Activated naive CD8-positive, alpha-beta T cell treated with anti-CD3 and anti-CD28 coated beads, Interleukin-2, amount 10 ng/mL, durations not matched to agents 7 days and 5 days (primary cell): ENCODE results near the gene POLR3K. TPM values are rescaled to one million over a fixed set of nuclear protein-coding genes. Genes with fewer than 3 reads are reported as not detected.

ENCODE experiments used
- ATAC-seq: fragments of 150-1000 bp; cut with Tn5 transposase; one replicate; pipeline ENCODE4 v1.10.0; 2021; ENCODE audit warnings: low read depth, moderate library complexity
- POLR2A ChIA-PET: fragments of 350-600 bp; sonication (Branson Sonifier 250); formaldehyde crosslinking; loops from one replicate; lab custom pipeline; 2021; ENCODE audit warnings: antibody characterized with exemption; lab: Charles Lee
- DNase-seq: peaks from one replicate; pipeline ENCODE4 v3.0.0; 2021
- H3K27ac Mint-ChIP-seq: one replicate; pipeline ENCODE4 v1.8.0; 2022; ENCODE audit warnings: mild to moderate bottlenecking, mixed read lengths
- H3K27me3 Mint-ChIP-seq: one replicate; pipeline ENCODE4 v1.8.0; 2022; ENCODE audit warnings: mild to moderate bottlenecking, moderate library complexity, mixed read lengths
- H3K36me3 Mint-ChIP-seq: one replicate; pipeline ENCODE4 v1.8.0; 2021; ENCODE audit warnings: mild to moderate bottlenecking, mixed read lengths
- H3K4me1 Mint-ChIP-seq: one replicate; pipeline ENCODE4 v1.8.0; 2021; ENCODE audit warnings: mixed read lengths
- H3K4me3 Mint-ChIP-seq: one replicate; pipeline ENCODE4 v1.8.0; 2022; ENCODE audit warnings: mild to moderate bottlenecking, moderate library complexity, mixed read lengths
- H3K9me3 Mint-ChIP-seq: one replicate; pipeline ENCODE4 v1.8.0; 2021; ENCODE audit warnings: mixed read lengths
- total RNA-seq, 2 experiments: library from RNA; stranded (reverse); gene quantifications; one replicate each; pipeline ENCODE4 v1.2.3, GENCODE V29; 2021

Gene POLR3K
- total RNA-seq, 2 experiments from 2014 or later = 29.2 to 30.1 TPM

DNA sequence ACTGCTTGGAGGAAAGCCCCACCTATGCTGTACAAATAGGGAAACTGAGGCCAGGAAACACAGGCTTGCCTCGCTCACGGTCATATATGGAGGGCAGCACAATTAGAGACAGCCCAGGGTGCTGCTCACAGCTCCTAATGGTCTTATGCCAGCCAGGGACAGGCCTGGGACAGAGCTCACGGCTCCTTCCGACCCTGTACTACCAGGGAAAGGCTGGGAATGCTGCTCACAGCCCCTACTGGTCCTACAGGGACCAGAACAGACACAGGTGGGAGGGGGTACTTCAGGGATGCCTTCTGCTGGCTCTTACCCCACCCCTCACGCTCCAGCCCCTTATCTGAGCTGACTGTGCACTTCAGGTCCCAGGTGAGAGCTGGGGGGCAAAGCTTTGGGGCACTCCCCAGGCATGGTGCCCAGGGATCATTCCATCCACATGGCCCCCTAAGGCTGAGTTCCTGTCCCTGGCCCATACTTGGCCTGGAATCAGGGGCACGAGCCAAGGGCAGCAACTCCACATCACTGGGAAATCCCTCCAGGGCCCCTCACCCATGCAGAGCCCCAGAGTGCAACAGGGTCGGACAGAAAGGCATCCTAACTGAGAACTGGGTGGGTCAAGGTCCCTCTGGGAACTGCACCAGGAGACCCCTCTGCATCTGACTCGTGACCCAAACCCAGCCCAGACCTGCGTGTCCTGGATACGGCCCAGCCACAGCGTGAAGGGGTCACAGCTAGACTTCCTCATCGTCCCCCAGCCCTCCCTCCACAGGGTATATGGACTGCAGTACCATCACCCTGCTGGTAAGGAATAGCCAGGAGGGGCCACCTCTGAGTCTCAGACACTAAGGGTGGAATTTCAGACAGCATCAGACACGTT, 13.1 kb upstream of the POLR3K start:
- Mint-ChIP-seq H3K4me1 (no peaks in the 10 kb centered on the region), H3K36me3 (no peaks in the 10 kb centered on the region), H3K27ac (no peak overlapping the region), H3K4me3 (no peak overlapping the region), H3K9me3 (no peaks in the 10 kb centered on the region), H3K27me3 (peaks cover 17% of the 10 kb centered on the region)
- POLR2A ChIA-PET = interaction anchor here (1.1 to 4.0 kb wide), 4 partner anchors 11 to 29 kb away, joined by 5 to 52 read pairs (median 6); partner anchors contain the start of genes POLR3K and SNRNP25
- ATAC-seq (no peak), DNase-seq (peak; percentile 31)

DNA sequence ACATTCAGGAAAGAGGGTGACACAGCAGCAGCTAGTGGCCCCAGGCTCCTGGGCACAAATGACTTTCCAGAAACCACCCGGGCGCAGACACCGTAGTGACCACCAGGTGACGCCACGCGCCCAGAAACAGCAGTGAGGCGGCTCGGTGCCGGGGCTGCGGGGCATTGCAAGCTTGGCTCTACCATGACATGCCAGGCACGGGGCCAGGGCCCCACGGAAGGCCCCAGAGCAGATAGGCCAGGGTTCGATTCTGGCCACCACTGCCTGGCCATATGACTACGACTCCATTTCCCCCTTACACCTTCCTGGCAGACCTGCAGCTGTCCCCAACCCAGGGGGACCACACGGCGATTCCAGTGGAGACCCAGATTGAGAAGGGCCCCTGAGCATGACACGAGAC, 12.3 kb upstream of the POLR3K start:
- POLR2A ChIA-PET = interaction anchor here (1.1 to 4.0 kb wide), 4 partner anchors 12 to 30 kb away, joined by 5 to 52 read pairs (median 6); partner anchors contain the start of genes POLR3K and SNRNP25
- Mint-ChIP-seq H3K36me3 (no peaks in the 10 kb centered on the region), H3K27ac (no peak overlapping the region)

GRCh38 chr16:64914-65255, 11.5 kb upstream of the POLR3K start:
- Mint-ChIP-seq H3K36me3 (no peaks in the 10 kb centered on the region), H3K27me3 (peaks cover 3% of the 10 kb centered on the region), H3K9me3 (no peaks in the 10 kb centered on the region), H3K27ac (no peak overlapping the region), H3K4me3 (no peak overlapping the region), H3K4me1 (no peaks in the 10 kb centered on the region)
- no peak for ATAC-seq
- POLR2A ChIA-PET = interaction anchor here (1.0 to 4.0 kb wide), 2 partner anchors 12 to 31 kb away, joined by 4 to 52 read pairs; partner anchors contain the start of genes POLR3K and SNRNP25
- no peak for DNase-seq

More for the DNA sequence above, 12.3 kb upstream of the POLR3K start:
- Mint-ChIP-seq H3K4me3 (no peak overlapping the region), H3K27me3 (peaks cover 9% of the 10 kb centered on the region), H3K9me3 (no peaks in the 10 kb centered on the region), H3K4me1 (no peaks in the 10 kb centered on the region)
- ATAC-seq (peak; percentile 86), DNase-seq (peak; percentile 92)

DNA sequence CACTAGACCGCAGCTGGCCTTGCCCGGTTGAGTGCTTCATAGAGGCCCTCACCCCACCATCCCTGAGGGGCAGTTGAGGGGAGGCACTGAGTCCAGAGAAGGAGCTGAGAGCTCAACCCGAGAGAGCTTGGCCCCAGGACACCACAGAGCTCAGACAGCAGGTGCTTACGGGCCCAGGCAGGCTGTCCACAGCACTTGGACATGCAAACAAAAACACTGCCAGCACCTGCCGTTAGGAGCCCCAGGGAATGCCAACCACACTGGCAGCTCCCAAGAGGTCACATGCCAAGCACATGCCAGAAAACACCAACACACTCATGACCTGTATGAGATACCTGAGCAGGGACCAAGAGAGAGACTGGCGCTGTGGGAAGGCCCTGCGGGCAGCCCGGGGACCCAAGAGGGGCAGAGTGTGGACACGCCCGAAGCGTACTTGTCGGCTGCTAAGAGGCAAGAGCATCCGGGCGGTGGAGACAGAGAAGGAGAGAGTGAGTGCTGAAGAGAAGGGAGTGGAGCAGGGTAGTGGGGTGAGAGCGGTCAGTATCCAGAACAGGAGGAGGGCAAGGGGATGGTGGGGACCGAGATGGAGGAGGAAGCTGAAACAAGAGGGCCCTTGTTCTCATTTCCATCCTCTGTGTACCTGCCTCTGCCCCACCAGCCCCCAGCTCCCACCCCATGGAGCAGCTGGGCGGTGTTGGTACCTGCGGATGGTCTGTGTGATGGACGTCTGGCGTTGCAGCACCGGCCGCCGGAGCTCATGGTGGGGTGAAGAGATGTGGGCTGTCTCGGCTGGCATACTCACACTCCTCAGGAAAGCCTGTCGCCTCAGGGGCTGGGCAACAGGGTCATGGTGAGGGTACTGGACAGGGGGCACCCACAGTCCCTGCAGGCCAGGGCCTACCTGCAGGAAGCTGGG, 10.8 kb upstream of the POLR3K start:
- ATAC-seq = no peak
- H3K36me3 Mint-ChIP-seq = no peaks in the 10 kb centered on the region
- H3K27ac Mint-ChIP-seq = no peak overlapping the region
- H3K4me3 Mint-ChIP-seq = no peak overlapping the region
- no peak for DNase-seq
- H3K9me3 Mint-ChIP-seq = no peaks in the 10 kb centered on the region
- POLR2A ChIA-PET = interaction anchor here (1.0 to 4.0 kb wide), 2 partner anchors 11 to 31 kb away, joined by 4 to 52 read pairs; partner anchors contain the start of genes POLR3K and SNRNP25
- no peaks in the 10 kb centered on the region for H3K4me1 Mint-ChIP-seq
- peaks cover 3% of the 10 kb centered on the region for H3K27me3 Mint-ChIP-seq

- POLR2A ChIA-PET = interaction anchor here (1.0 to 4.0 kb wide), 2 partner anchors 32 to 33 kb away, joined by 4 to 52 read pairs; no protein-coding TSS in a partner anchor
- no peak overlapping the region for H3K27ac Mint-ChIP-seq
- peaks cover 3% of the 10 kb centered on the region for H3K27me3 Mint-ChIP-seq
- no peak for DNase-seq
- no peaks in the 10 kb centered on the region for H3K36me3 Mint-ChIP-seq
- no peaks in the 10 kb centered on the region for H3K4me1 Mint-ChIP-seq
- no peak overlapping the region for H3K4me3 Mint-ChIP-seq
- H3K9me3 Mint-ChIP-seq = no peaks in the 10 kb centered on the region
- no peak for ATAC-seq
Measured at GRCh38 chr16:63466-63865, 10.1 kb upstream of the POLR3K start.

- Mint-ChIP-seq H3K27me3 (peaks cover 1% of the 10 kb centered on the region), H3K27ac (no peak overlapping the region), H3K4me3 (no peak overlapping the region), H3K4me1 (no peaks in the 10 kb centered on the region), H3K9me3 (no peaks in the 10 kb centered on the region), H3K36me3 (no peaks in the 10 kb centered on the region)
- DNase-seq (no peak), ATAC-seq (no peak)
- POLR2A ChIA-PET = interaction anchor here (1.0 to 1.3 kb wide), 2 partner anchors 9 to 34 kb away, joined by 4 read pairs; partner anchors contain the start of genes POLR3K and SNRNP25
Measured at GRCh38 chr16:62968-63391, 9.6 kb upstream of the POLR3K start.

DNA sequence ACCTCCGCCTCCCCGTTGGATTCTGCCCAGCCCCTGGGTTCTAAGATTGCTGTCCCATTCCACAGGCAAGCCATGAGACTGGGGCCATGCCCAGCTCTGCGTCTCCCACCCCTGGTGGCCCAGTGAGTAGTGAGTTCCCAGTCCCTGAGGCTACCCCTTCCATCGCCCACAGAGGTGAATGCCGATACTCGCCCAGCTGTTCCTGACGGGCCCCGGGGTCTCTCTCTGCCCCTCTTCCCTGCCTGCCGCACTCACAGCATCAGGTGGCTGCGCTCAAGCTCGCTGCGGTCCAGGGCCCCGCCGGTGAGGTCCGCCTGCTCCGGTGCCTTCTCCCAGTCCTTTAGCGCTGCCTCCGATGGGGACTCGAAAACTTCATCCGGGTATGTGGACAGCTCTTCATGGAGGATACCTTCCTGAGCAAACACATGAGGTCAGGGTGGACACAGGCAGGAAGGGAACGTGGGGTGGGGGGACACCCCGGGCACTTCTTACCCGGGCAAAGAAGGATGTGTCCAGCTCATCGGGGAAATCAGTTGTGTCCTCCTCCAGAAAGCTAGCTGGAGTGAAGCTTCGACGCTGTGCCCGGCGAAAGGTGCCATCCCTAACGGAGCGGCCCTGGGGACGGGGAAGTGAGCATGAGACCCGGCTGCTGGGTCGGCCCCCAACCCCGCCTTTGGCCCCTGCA, 9.0 kb upstream of the POLR3K start:
- POLR2A ChIA-PET = interaction anchor here (1.0 to 1.3 kb wide), 2 partner anchors 9 to 35 kb away, joined by 4 read pairs; partner anchors contain the start of genes POLR3K and SNRNP25
- DNase-seq (no peak), ATAC-seq (no peak)

DNA sequence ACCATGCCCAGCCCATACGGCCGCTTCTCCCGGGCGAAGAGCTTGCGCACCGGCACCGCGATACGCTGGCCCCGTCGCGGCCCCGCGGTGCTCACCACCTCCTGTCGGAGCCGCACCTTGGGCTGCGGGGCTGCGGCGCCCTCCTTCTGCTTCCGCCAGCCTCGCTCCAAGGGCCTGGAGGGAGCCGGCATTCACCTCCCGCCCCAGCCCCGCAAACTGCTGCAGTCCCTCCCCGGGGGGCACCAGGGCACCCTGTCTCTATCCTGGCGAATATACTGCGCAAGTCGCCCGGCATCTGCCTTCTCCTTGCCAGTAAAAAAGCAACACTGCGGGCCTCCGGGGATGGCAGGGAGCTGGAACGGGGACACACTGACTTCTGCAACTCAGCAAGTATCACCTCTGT, 8.5 kb upstream of the POLR3K start:
- Mint-ChIP-seq H3K36me3 (no peaks in the 10 kb centered on the region), H3K9me3 (no peaks in the 10 kb centered on the region), H3K27me3 (no peaks in the 10 kb centered on the region), H3K4me1 (no peaks in the 10 kb centered on the region), H3K4me3 (no peak overlapping the region), H3K27ac (no peak overlapping the region)
- ATAC-seq = no peak
- POLR2A ChIA-PET = interaction anchor here (1.3 kb wide), 1 partner anchor 8 kb away, joined by 4 read pairs; the partner anchor contains the start of genes POLR3K and SNRNP25
- DNase-seq = no peak

More for the DNA sequence above, 9.0 kb upstream of the POLR3K start:
- Mint-ChIP-seq H3K36me3 (no peaks in the 10 kb centered on the region), H3K27ac (no peak overlapping the region), H3K27me3 (peaks cover under 1% of the 10 kb centered on the region), H3K4me3 (no peak overlapping the region), H3K9me3 (no peaks in the 10 kb centered on the region), H3K4me1 (no peaks in the 10 kb centered on the region)

DNA sequence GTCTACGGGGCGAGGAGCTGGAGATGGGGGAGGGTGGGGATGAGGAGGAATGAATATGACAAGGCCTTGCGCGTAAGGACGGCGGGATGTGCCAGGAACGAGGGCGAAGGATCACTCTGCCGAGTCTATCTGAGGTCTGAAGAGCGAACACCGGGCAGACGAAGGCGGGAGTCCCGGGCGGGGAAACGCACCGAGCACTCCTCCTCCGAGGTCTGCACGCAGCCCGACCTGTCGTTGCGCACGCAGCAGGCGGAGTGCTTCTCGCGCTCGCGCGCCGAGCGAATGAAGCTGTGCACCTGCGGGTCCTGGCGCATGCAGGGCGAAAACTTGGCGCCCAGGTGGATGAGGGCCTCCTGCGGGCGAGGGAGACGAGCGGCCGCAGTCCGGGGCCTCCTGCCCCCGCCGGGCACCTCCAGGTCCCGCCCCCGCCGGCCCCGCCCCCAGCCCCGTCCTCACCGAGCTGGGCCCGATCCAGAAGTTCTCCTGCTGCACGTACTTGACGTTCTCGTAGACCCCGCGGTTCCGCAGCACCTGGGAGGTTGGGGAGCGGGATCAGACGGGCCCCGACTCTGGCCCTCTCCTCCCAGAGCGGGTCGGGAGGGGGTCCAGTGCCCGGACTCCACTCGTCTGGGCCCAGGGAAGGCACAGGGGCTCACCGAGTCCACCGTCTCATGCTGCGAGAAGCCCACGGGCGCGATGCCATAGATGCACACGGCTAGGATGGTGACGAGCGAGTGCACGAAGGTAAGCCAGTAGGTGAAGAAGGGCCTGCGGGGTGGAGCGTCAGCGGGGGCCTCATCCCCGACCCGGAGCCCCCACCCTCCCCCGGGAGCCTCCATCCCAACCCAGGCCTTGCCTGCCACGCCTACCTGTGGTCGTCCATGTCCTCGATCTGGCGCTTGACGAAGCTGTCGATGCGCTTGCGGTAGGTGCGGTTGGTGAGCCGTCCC, 7.8 kb upstream of the POLR3K start:
- Mint-ChIP-seq H3K4me3 (no peak overlapping the region), H3K27ac (no peak overlapping the region), H3K9me3 (no peaks in the 10 kb centered on the region), H3K36me3 (peaks cover 2% of the 10 kb centered on the region), H3K27me3 (no peaks in the 10 kb centered on the region), H3K4me1 (no peaks in the 10 kb centered on the region)
- peak; percentile 27 for DNase-seq
- POLR2A ChIA-PET = interaction anchor here (1.3 kb wide), 1 partner anchor 17 kb away, joined by 4 read pairs; the partner anchor contains the start of gene MPG
- no peak for ATAC-seq

- H3K27ac Mint-ChIP-seq = no peak overlapping the region
- DNase-seq = peak; percentile 19
Measured at GRCh38 chr16:60166-60565, 6.8 kb upstream of the POLR3K start.

DNA sequence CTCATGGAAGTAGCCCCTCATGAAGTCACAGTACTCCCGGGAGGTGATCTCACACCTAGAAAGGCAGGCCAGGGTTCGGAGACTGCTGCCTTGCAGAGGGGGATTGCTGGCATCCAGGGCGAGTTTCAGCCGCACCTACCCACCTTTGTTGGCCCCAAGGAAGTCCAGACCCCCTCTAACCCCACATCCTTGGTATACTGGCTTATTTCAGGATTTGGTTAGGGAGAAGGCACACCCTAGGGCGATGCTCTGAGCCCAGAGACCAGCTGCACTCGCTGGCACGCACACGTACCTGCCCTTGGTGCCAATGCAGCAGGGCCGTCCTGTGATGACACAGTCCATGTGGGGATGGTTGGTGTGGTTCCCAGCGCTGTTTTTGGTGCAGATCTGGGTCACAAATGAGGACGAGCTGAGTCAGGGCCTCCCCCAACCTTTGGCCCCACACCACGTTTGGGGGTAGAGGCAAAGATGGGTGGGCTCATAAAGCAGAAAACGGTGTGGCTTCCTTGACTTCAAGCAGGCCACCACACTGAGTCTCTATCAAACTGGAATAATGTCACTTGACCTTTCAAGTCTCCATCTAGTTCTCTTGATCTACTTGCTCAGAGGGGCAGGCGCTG, 6.1 kb upstream of the POLR3K start:
- ATAC-seq = no peak
- DNase-seq = no peak
- Mint-ChIP-seq H3K4me1 (peaks cover 7% of the 10 kb centered on the region), H3K4me3 (no peak overlapping the region), H3K9me3 (no peaks in the 10 kb centered on the region), H3K36me3 (peaks cover 5% of the 10 kb centered on the region), H3K27ac (no peak overlapping the region), H3K27me3 (no peaks in the 10 kb centered on the region)
- POLR2A ChIA-PET = interaction anchor here (1.3 kb wide), 1 partner anchor 18 kb away, joined by 4 read pairs; the partner anchor contains the start of gene MPG

More at GRCh38 chr16:60166-60565, 6.8 kb upstream of the POLR3K start:
- Mint-ChIP-seq H3K4me3 (no peak overlapping the region), H3K4me1 (peaks cover 4% of the 10 kb centered on the region), H3K36me3 (peaks cover 5% of the 10 kb centered on the region), H3K9me3 (no peaks in the 10 kb centered on the region), H3K27me3 (no peaks in the 10 kb centered on the region)
- ATAC-seq = no peak
- POLR2A ChIA-PET = interaction anchor here (1.3 kb wide), 1 partner anchor 18 kb away, joined by 4 read pairs; the partner anchor contains the start of gene MPG
